Neural cell (in vitro differentiated cells): ENCODE data around the gene ITGA8. TPM values are rescaled to one million over a fixed set of nuclear protein-coding genes. Genes with fewer than 3 reads are reported as not detected.
A peak's percentile ranks its signal among the peaks of the same experiment; 100 is the strongest.

ENCODE experiments used
- H2AFZ ChIP-seq: fragments of 200-600, 300-800 bp; sonication (generic), shearing (Covaris generic); 2 replicates; pipeline ENCODE4 v1.6.0; 2014; ENCODE audit warnings: low read depth, mild to moderate bottlenecking, antibody characterized with exemption, low read length, moderate library complexity
- H3F3A ChIP-seq: fragments of 200-600 bp; shearing (Covaris generic); 2 replicates; pipeline ENCODE4 v1.6.1; 2016; ENCODE audit warnings: mild to moderate bottlenecking, moderate library complexity, mixed read lengths, antibody characterized with exemption, low read length; ENCODE audit not compliant: insufficient read depth, poor library complexity, severe bottlenecking
- H3K27ac ChIP-seq: fragments of 200-600, 300-800 bp; sonication (generic), shearing (Covaris generic); 2 replicates; pipeline ENCODE4 v1.5.1; 2014; ENCODE audit warnings: mild to moderate bottlenecking, low read length, moderate library complexity
- H3K27me3 ChIP-seq: fragments of 300-800, 200-600 bp; sonication (generic), shearing (Covaris generic); 2 replicates; pipeline ENCODE4 v1.6.0; 2014; ENCODE audit warnings: mild to moderate bottlenecking, low read depth, low read length, moderate library complexity; ENCODE audit not compliant: insufficient read depth
- H3K36me3 ChIP-seq: fragments of 300-800, 200-600 bp; sonication (generic), shearing (Covaris generic); 2 replicates; pipeline ENCODE4 v1.5.1; 2014; ENCODE audit warnings: mild to moderate bottlenecking, antibody characterized with exemption, low read length, moderate library complexity; ENCODE audit not compliant: insufficient read depth
- H3K4me2 ChIP-seq: fragments of 300-800, 200-600 bp; sonication (generic), shearing (Covaris generic); 2 replicates; pipeline ENCODE4 v1.6.0; 2014; ENCODE audit warnings: mild to moderate bottlenecking, low read length
- H3K4me3 ChIP-seq: fragments of 300-800, 200-600 bp; sonication (generic), shearing (Covaris generic); 2 replicates; pipeline ENCODE4 v1.5.1; 2014; ENCODE audit warnings: mild to moderate bottlenecking, low read length, moderate library complexity
- H3K79me2 ChIP-seq: fragments of 200-600 bp; shearing (Covaris generic); replicated peaks from 2 replicates; pipeline ENCODE4 v1.6.0; 2014; ENCODE audit warnings: mild to moderate bottlenecking, low read length, moderate library complexity; ENCODE audit not compliant: insufficient read depth
- H3K9ac ChIP-seq: fragments of 300-800, 200-600 bp; sonication (generic), shearing (Covaris generic); 2 replicates; pipeline ENCODE4 v1.6.1; 2016; ENCODE audit warnings: mild to moderate bottlenecking, low read length, mixed read lengths
- H3K9me2 ChIP-seq: fragments of 200-600 bp; shearing (Covaris generic); 2 replicates; pipeline ENCODE4 v1.6.1; 2016; ENCODE audit warnings: mild to moderate bottlenecking, low read length, mixed read lengths; ENCODE audit not compliant: insufficient read depth
- H3K9me3 ChIP-seq: fragments of 200-600, 300-800 bp; sonication (generic), shearing (Covaris generic); 2 replicates; pipeline ENCODE4 v1.6.1; 2016; ENCODE audit warnings: mild to moderate bottlenecking, mixed run types, low read length, moderate library complexity, mixed read lengths
- H4K20me1 ChIP-seq: fragments of 200-600 bp; shearing (Covaris generic); 2 replicates; pipeline ENCODE4 v1.6.1; 2016; ENCODE audit warnings: mild to moderate bottlenecking, mixed run types; ENCODE audit not compliant: insufficient read depth
- EP300 ChIP-seq: fragments of 450-650 bp; conservative IDR thresholded peaks from 2 replicates; pipeline ENCODE4 v1.6.1; 2014; ENCODE audit warnings: antibody characterized with exemption, mild to moderate bottlenecking, moderate library complexity; ENCODE audit not compliant: poor library complexity, severe bottlenecking
- EZH2 ChIP-seq: fragments of 200-600, 300-800 bp; shearing (Covaris generic), sonication (generic); IDR thresholded peaks from 2 replicates; pipeline ENCODE4 v1.6.1; 2014; ENCODE audit warnings: antibody characterized with exemption, low read length, borderline replicate concordance, mild to moderate bottlenecking; ENCODE audit not compliant: insufficient read depth, poor library complexity, severe bottlenecking
- MXI1 ChIP-seq: fragments of 450-650 bp; conservative IDR thresholded peaks from 2 replicates; pipeline ENCODE4 v1.6.1; 2014; ENCODE audit warnings: antibody characterized with exemption, mild to moderate bottlenecking; ENCODE audit not compliant: poor library complexity, severe bottlenecking
- POLR2AphosphoS5 ChIP-seq: IDR thresholded peaks from 2 replicates; pipeline ENCODE4 v1.6.1; 2012
- RAD21 ChIP-seq: fragments of 450-650 bp; conservative IDR thresholded peaks from 2 replicates; pipeline ENCODE4 v1.6.1; 2014; ENCODE audit warnings: antibody characterized with exemption, mild to moderate bottlenecking, moderate library complexity
- REST ChIP-seq: IDR thresholded peaks from 2 replicates; pipeline ENCODE4 v1.6.1; 2012; ENCODE audit warnings: borderline replicate concordance
- SMC3 ChIP-seq: fragments of 450-650 bp; conservative IDR thresholded peaks from 2 replicates; pipeline ENCODE4 v1.6.1; 2014; ENCODE audit warnings: antibody characterized with exemption, mild to moderate bottlenecking, moderate library complexity; ENCODE audit not compliant: poor library complexity
- TAF1 ChIP-seq: IDR thresholded peaks from 2 replicates; pipeline ENCODE4 v1.6.1; 2012; ENCODE audit warnings: low read depth
- polyA plus RNA-seq: library from polyadenylated mRNA; depleted of rRNA; stranded (reverse); fragments of >200 nt; gene quantifications from 2 replicates; pipeline ENCODE4 v1.2.3, GENCODE V29; 2014
- TF ChIP-seq, protein P1 (sequence below): fragments of 450-650 bp; IDR thresholded peaks from 2 replicates; pipeline ENCODE4 v1.5.1; 2014; ENCODE audit warnings: antibody characterized with exemption, mild to moderate bottlenecking, moderate library complexity; ENCODE audit not compliant: poor library complexity, severe bottlenecking

ITGA8 gene
- polyA plus RNA-seq, 1 donor from 2014 or later, result 0.11 TPM

GRCh38 chr10:15526754-15527153, 193.0 kb downstream of the ITGA8 start:
- Histone ChIP-seq H3K27me3 (no peaks in the 10 kb centered on the region), H3K27ac (no peak overlapping the region), H3K9me3 (no peaks in the 10 kb centered on the region), H3K36me3 (no peaks in the 10 kb centered on the region), H3K9ac (no peak overlapping the region), H2AFZ (no peak overlapping the region), H3K79me2 (no peaks in the 10 kb centered on the region), H3K4me3 (no peak overlapping the region), H4K20me1 (no peaks in the 10 kb centered on the region), H3K4me2 (no peak overlapping the region), H3K9me2 (no peaks in the 10 kb centered on the region), H3F3A (no peaks in the 10 kb centered on the region)
- TF ChIP-seq EP300 (no peak), MXI1 (no peak), SMC3 (no peak), REST (no peak), TAF1 (no peak), EZH2 (no peak), RAD21 (no peak), POLR2AphosphoS5 (no peak)
- TF ChIP-seq, protein P1, sequence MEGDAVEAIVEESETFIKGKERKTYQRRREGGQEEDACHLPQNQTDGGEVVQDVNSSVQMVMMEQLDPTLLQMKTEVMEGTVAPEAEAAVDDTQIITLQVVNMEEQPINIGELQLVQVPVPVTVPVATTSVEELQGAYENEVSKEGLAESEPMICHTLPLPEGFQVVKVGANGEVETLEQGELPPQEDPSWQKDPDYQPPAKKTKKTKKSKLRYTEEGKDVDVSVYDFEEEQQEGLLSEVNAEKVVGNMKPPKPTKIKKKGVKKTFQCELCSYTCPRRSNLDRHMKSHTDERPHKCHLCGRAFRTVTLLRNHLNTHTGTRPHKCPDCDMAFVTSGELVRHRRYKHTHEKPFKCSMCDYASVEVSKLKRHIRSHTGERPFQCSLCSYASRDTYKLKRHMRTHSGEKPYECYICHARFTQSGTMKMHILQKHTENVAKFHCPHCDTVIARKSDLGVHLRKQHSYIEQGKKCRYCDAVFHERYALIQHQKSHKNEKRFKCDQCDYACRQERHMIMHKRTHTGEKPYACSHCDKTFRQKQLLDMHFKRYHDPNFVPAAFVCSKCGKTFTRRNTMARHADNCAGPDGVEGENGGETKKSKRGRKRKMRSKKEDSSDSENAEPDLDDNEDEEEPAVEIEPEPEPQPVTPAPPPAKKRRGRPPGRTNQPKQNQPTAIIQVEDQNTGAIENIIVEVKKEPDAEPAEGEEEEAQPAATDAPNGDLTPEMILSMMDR, result no peak

- H3F3A ChIP-seq, result no peaks in the 10 kb centered on the region
- H3K27ac ChIP-seq, result peak overlapping the region; percentile 63
- H3K36me3 ChIP-seq, result no peaks in the 10 kb centered on the region
- no peak overlapping the region for H3K9ac ChIP-seq
- peak overlapping the region; percentile 6 for H3K4me3 ChIP-seq
- no peak overlapping the region for H2AFZ ChIP-seq
- H3K9me2 ChIP-seq, result no peaks in the 10 kb centered on the region
- no peaks in the 10 kb centered on the region for H3K79me2 ChIP-seq
- no peaks in the 10 kb centered on the region for H3K27me3 ChIP-seq
- no peak overlapping the region for H3K4me2 ChIP-seq
- TF ChIP-seq EP300 (peak; percentile 86), RAD21 (no peak), POLR2AphosphoS5 (peak; percentile 52)
- no peaks in the 10 kb centered on the region for H4K20me1 ChIP-seq
- no peaks in the 10 kb centered on the region for H3K9me3 ChIP-seq
Observed at GRCh38 chr10:15521328-15521903, 198.3 kb downstream of the ITGA8 start.
